Fibroblast of lung (primary cell): ENCODE results near the gene RPGR. TPM values are rescaled to one million over a fixed set of nuclear protein-coding genes. Genes with fewer than 3 reads are reported as not detected.

Experiments used
- DNase-seq, 2 donors: peaks; one replicate each; pipeline versions ENCODE4 v3.0.0 to v3.0.0-alpha.2; 2010; ENCODE audit warnings: low read depth in 2 of 2
- H2AFZ ChIP-seq: 2 replicates; pipeline ENCODE4 v1.5.1; 2012; ENCODE audit warnings: low read length, control low read depth, inconsistent platforms
- H3K27ac ChIP-seq: 2 replicates; pipeline ENCODE4 v1.5.1; 2011; ENCODE audit warnings: low read length, control low read depth; ENCODE audit not compliant: insufficient read depth
- H3K27me3 ChIP-seq: 2 replicates; pipeline ENCODE4 v1.5.1; 2011; ENCODE audit warnings: mild to moderate bottlenecking, low read length; ENCODE audit not compliant: control insufficient read depth, insufficient read depth
- H3K36me3 ChIP-seq: 2 replicates; pipeline ENCODE4 v1.5.1; 2011; ENCODE audit warnings: low read length; ENCODE audit not compliant: control insufficient read depth, insufficient read depth
- H3K4me1 ChIP-seq: 2 replicates; pipeline ENCODE4 v1.5.1; 2011; ENCODE audit warnings: low read length; ENCODE audit not compliant: control insufficient read depth, insufficient read depth; ENCODE audit errors: extremely low read depth
- H3K4me2 ChIP-seq: 2 replicates; pipeline ENCODE4 v1.5.1; 2011; ENCODE audit warnings: low read length, control low read depth; ENCODE audit not compliant: insufficient read depth; ENCODE audit errors: extremely low read depth
- H3K4me3 ChIP-seq, 4 experiments: fragments of 200-600 bp in 1 of 4; sonication (generic) in 1 of 4; replicated peaks in 1 of 4; 2 replicates each; pipeline ENCODE4 v1.5.1; 2011 to 2016; ENCODE audit warnings: low read length in 4 of 4, low read depth in 3 of 4, mild to moderate bottlenecking in 3 of 4, control low read depth in 2 of 4, inconsistent platforms in 1 of 4, mixed read lengths in 1 of 4; ENCODE audit not compliant: insufficient read depth in 1 of 4; ENCODE audit errors: control extremely low read depth in 1 of 4
- H3K79me2 ChIP-seq: 2 replicates; pipeline ENCODE4 v1.5.1; 2012; ENCODE audit warnings: mild to moderate bottlenecking, low read length, inconsistent platforms; ENCODE audit not compliant: control insufficient read depth, insufficient read depth
- H3K9ac ChIP-seq: 2 replicates; pipeline ENCODE4 v1.5.1; 2011; ENCODE audit warnings: mild to moderate bottlenecking, low read length, control low read depth; ENCODE audit not compliant: insufficient read depth
- H3K9me3 ChIP-seq: 2 replicates; pipeline ENCODE4 v1.5.1; 2012; ENCODE audit warnings: low read depth, low read length; ENCODE audit not compliant: control insufficient read depth, insufficient read depth
- H4K20me1 ChIP-seq: 2 replicates; pipeline ENCODE4 v1.5.1; 2011; ENCODE audit warnings: low read length; ENCODE audit not compliant: control insufficient read depth, insufficient read depth; ENCODE audit errors: extremely low read depth
- EZH2 ChIP-seq: IDR thresholded peaks from 2 replicates; pipeline ENCODE4 v1.5.1; 2012; ENCODE audit warnings: low read length, control low read depth, mild to moderate bottlenecking; ENCODE audit errors: missing control alignments
- polyA plus RNA-seq, 2 donors: library from polyadenylated mRNA; depleted of rRNA in 1 of 2; stranded (reverse) in 1 of 2; unstranded in 1 of 2; fragments of >200 nt; gene quantifications; 2 replicates each; pipeline ENCODE4 v1.2.1, GENCODE V29; 2011 to 2012; ENCODE audit warnings: missing spikeins in 1 of 2
- total RNA-seq: library from RNA; depleted of rRNA; stranded (reverse); fragments of >200 nt; gene quantifications from 2 replicates; pipeline ENCODE4 v1.2.1, GENCODE V29; 2014
- TF ChIP-seq, protein P1 (sequence below), 2 donors: IDR thresholded peaks in 1 of 2; conservative IDR thresholded peaks in 1 of 2; 1 replicate in 1 of 2; 2 replicates in 1 of 2; pipeline ENCODE4 v1.5.1; 2011 to 2012; ENCODE audit warnings: low read length in 2 of 2, control low read depth in 1 of 2, inconsistent platforms in 1 of 2, low read depth in 1 of 2, mild to moderate bottlenecking in 1 of 2

Gene RPGR
- total and polyA plus RNA-seq, 2 donors (not counting 1 experiment from before 2014, with no cell fraction given) = 1.9 to 5.3 TPM

DNA sequence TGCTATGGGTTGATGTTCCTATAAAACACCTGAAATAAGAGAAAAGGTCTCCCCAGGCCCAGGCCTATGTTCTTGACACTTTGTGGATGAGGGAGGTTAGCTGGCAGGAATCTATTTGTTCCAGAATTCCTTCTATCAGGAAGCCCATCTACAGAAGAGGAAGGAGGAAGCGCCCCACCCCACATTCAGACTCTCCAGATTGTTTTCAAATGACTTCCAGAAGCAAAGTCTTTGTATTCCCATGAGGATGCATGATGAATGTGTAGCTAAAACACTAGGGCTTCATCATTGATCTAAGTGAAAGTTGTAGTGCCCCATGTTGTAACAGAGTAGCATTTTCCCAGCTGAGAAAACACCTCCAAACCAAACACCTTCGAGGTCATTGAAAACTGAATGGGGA, 41.5 kb upstream of the RPGR start:
- Histone ChIP-seq H3K9me3 (no peaks in the 10 kb centered on the region), H3K4me3 (no peak overlapping the region), H3K27ac (no peak overlapping the region), H3K79me2 (no peaks in the 10 kb centered on the region), H3K9ac (no peak overlapping the region), H2AFZ (no peak overlapping the region), H3K36me3 (no peaks in the 10 kb centered on the region), H3K4me1 (no peaks in the 10 kb centered on the region), H3K4me2 (no peak overlapping the region), H3K27me3 (no peaks in the 10 kb centered on the region), H4K20me1 (no peaks in the 10 kb centered on the region)
- TF ChIP-seq EZH2 = no peak
- TF ChIP-seq, protein P1, sequence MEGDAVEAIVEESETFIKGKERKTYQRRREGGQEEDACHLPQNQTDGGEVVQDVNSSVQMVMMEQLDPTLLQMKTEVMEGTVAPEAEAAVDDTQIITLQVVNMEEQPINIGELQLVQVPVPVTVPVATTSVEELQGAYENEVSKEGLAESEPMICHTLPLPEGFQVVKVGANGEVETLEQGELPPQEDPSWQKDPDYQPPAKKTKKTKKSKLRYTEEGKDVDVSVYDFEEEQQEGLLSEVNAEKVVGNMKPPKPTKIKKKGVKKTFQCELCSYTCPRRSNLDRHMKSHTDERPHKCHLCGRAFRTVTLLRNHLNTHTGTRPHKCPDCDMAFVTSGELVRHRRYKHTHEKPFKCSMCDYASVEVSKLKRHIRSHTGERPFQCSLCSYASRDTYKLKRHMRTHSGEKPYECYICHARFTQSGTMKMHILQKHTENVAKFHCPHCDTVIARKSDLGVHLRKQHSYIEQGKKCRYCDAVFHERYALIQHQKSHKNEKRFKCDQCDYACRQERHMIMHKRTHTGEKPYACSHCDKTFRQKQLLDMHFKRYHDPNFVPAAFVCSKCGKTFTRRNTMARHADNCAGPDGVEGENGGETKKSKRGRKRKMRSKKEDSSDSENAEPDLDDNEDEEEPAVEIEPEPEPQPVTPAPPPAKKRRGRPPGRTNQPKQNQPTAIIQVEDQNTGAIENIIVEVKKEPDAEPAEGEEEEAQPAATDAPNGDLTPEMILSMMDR (conservative IDR thresholded peaks at IDR 0.05 in 1 of 2, IDR thresholded peaks at IDR 0.05 in 1 of 2; ENCODE audit: low read depth in 1 of 2, low read length in 2 of 2) = no peak
- no peak for DNase-seq

DNA sequence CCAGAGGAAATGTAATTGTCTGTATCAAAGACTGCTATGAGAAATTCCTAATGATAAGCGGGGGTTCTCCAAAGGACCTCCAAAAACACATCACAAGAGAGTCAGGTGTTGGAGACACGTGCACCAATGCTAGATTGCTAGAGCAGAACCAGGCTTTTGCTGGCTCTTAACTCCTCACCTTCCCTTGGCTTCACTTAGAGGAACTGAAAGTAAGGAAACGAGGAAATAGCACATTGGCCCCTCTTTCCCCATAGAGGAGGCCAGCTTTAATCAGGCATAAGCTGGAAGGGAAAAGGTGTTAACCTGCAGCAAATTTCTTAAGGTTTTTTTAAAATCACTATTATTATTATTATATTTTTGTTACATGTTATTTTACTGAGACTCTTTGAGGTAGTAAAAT, 38.6 kb upstream of the RPGR start:
- Histone ChIP-seq H3K4me3 (no peak overlapping the region), H3K36me3 (no peaks in the 10 kb centered on the region), H3K79me2 (no peaks in the 10 kb centered on the region), H4K20me1 (no peaks in the 10 kb centered on the region), H3K27me3 (no peaks in the 10 kb centered on the region), H2AFZ (no peak overlapping the region), H3K4me1 (no peaks in the 10 kb centered on the region), H3K27ac (no peak overlapping the region), H3K4me2 (no peak overlapping the region), H3K9me3 (no peaks in the 10 kb centered on the region), H3K9ac (no peak overlapping the region)
- TF ChIP-seq, protein P1 (conservative IDR thresholded peaks at IDR 0.05 in 1 of 2, IDR thresholded peaks at IDR 0.05 in 1 of 2; ENCODE audit: low read depth in 1 of 2, low read length in 2 of 2) = no peak
- TF ChIP-seq EZH2 = no peak
- no peak for DNase-seq

DNA sequence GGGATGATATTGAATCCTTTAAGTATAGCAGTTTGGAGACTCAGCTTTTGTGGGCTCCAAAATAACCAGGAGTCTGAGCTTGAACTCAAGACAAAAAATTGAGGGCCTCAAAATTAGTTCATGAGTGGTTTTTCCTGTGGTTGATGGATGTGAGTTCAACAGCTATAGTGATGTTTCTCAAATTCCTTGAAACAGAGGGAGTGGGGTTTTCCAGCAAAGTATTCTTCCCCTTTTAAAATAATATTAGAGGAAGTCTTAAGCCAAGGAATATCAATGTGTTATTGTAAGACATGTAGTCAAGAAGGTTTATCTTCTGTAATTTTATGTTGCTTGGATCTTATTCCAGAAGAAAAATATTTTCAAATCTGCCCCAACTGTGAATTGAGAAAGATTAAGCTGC, 35.7 kb upstream of the RPGR start:
- no peak for TF ChIP-seq EZH2
- TF ChIP-seq, protein P1 (conservative IDR thresholded peaks at IDR 0.05 in 1 of 2, IDR thresholded peaks at IDR 0.05 in 1 of 2; ENCODE audit: low read depth in 1 of 2, low read length in 2 of 2) = no peak
- no peak overlapping the region for H3K4me2 ChIP-seq
- H3K36me3 ChIP-seq = no peaks in the 10 kb centered on the region
- no peak overlapping the region for H2AFZ ChIP-seq
- H3K27ac ChIP-seq = no peak overlapping the region
- H3K79me2 ChIP-seq = no peaks in the 10 kb centered on the region
- no peak overlapping the region for H3K9ac ChIP-seq
- H3K4me3 ChIP-seq = no peak overlapping the region
- H3K27me3 ChIP-seq = no peaks in the 10 kb centered on the region
- DNase-seq = no peak
- no peaks in the 10 kb centered on the region for H3K9me3 ChIP-seq
- no peaks in the 10 kb centered on the region for H4K20me1 ChIP-seq
- no peaks in the 10 kb centered on the region for H3K4me1 ChIP-seq
